GM19351 (cell line): ENCODE measurements around the gene DDIT3.
A peak's percentile ranks its signal among the peaks of the same experiment; 100 is the strongest.
"Not testable (repeated sequence)": the region's sequence is repeated elsewhere in the genome, so short reads cannot be mapped to it uniquely, and the experiment has no call there.

Source experiments
- ATAC-seq: cut with Tn5 transposase; IDR thresholded peaks from one replicate; pipeline ENCODE4 v1.9.1; 2021; ENCODE audit warnings: mild to moderate bottlenecking, moderate library complexity; ENCODE audit not compliant: unreplicated experiment

Gene DDIT3

DNA sequence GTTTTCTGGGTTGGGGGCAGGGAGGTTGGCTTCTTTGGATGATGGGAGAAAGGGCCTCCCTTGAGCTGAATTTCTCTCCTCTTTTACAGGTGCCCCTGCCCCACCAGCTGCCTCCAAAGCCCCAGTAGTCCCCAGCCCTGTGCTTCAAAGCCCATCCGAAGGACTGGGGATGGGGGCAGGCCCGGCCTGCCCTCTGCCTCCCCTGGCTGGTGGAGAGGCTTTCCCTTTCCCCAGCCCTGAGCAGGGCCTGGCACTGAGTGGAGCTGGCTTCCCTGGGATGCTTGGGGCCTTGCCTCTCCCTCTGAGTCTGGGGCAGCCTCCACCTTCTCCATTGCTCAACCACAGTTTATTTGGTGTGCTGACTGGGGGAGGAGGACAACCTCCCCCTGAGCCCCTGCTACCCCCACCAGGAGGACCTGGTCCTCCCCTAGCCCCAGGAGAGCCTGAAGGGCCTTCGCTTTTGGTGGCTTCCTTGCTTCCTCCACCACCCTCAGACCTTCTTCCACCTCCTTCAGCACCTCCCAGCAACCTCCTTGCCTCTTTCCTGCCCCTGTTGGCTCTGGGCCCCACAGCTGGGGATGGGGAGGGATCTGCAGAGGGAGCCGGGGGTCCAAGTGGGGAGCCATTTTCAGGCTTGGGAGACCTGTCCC is 6.3 kb upstream of the DDIT3 start:
- ATAC-seq: no peak

DNA sequence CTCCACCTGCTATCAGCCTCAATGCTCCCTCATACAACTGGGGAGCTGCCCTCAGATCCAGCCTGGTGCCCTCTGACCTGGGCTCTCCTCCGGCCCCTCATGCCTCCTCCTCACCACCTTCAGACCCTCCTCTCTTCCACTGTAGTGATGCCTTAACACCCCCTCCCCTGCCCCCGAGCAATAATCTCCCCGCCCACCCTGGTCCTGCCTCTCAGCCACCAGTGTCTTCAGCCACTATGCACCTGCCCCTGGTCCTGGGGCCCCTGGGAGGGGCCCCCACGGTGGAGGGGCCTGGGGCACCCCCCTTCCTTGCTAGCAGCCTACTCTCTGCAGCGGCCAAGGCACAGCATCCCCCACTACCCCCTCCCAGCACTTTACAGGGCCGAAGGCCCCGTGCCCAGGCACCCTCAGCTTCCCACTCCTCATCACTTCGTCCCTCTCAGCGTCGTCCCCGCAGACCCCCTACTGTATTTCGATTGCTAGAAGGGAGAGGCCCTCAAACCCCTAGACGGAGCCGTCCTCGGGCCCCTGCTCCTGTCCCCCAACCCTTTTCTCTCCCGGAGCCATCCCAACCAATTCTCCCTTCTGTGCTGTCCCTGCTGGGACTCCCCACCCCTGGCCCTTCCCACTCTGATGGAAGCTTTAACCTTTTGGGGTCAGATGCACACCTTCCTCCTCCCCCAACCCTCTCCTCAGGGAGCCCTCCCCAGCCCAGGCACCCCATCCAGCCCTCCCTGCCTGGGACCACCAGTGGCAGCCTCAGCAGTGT is 5.5 kb upstream of the DDIT3 start:
- ATAC-seq: no peak

DNA sequence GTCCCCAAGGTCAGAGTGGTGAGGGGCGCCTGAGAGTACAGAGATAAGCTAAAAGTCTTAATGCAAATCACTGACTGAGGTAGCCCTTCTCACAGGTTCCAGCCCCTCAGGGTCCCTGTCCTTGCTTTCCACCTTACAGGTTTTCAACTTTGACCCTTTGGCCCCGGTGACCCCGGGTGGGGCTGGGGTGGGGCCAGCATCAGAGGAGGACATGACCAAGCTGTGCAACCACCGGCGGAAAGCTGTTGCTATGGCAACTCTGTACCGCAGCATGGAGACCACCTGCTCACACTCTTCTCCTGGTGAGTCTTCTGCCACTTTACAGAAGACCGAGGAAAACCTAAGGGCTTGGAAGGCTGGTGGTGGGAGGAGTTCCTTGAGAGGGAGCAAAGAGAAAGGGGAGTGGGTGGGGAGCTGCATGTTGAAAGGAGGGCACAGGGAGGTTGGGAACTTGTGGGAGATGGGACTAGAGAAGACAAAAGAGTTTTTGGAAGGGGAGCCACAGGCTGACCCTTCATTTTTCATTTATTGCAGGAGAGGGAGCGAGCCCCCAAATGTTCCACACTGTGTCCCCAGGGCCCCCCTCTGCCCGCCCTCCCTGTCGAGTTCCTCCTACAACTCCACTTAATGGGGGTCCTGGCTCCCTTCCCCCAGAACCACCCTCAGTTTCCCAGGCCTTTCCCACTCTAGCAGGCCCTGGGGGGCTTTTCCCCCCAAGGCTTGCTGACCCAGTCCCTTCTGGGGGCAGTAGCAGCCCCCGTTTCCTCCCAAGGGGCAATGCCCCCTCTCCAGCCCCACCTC is 4.7 kb upstream of the DDIT3 start:
- ATAC-seq: no peak

DNA sequence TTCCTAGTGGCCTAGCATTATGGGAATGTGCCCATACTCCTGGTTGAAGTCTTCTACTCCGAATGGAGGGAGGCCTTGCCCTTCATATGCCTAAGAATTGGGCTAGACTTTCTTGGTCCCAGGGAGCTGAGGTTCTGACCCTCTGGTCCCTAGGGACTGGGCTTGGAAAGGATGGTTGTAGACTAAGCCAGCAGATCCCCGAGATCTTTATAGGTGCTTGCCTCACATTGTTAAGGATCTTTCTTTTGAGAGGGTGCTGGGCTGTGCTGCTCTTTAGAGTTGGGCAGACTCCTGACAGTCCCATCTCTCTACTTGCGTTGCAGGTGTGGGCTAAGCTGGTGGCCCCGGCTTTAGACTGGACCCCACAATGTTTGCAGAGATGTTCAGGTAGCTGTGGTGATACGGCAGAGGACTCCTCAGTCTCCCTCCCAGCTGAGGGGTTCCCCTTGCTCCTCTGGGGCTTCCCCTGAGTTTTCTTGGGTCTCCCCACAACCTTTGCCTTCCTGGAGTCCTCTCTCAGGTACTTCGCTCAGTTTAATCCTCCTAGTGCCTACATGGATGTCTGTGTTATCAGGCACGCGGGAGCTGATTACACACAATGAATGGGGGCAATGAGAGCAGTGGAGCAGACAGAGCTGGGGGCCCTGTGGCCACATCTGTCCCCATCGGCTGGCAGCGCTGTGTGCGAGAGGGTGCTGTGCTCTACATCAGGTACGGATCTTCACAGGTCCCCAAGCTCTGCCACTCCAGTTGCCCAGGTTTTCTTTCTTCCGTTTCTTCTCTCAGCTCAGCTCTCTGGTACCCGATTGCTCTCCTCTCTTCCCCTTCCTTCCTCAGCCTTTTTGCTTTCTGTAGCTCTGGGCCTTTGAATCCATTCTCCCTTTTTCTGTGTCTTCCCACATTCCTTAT is 3.6 kb upstream of the DDIT3 start:
- ATAC-seq: no peak

DNA sequence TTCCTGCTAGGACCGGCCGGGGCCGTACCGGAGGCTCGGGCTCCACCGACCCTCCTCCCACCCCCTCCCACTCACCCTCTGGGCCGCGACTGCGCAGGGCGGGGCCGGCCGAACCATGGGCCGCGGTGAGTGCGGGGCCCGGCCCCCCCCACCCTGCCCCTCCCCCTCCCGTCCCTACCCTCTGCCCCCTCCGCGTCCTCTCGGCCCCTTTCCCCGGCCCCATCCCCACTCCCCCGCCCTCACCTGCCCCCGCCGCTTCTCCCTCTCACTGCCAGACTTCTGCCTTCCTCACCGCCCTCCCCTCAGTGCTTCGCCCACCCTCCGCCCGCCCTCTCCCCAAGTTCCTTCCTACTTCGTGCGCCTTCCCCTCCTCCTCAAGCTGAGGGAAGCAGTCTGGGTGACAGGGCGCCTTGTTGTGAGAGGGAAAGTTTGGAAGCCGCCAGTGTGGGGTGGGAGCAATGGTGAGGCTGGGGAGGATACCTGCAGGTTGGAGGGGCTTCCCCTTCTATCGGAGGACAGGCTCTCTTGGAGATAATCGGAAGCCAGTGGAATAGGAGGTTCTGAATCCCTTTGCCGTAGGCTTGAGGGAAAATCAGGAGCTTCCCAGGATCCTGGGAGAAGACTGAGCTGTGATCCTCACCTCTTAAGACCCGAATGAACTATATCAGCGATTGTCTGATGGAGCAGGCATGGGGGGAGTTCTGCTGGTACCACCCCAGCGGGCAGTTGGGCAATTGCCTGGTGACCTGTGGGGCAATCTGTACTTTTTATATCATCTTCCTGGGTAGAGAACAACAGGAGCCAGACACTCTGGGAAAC is 2.8 kb upstream of the DDIT3 start:
- ATAC-seq: no peak

DNA sequence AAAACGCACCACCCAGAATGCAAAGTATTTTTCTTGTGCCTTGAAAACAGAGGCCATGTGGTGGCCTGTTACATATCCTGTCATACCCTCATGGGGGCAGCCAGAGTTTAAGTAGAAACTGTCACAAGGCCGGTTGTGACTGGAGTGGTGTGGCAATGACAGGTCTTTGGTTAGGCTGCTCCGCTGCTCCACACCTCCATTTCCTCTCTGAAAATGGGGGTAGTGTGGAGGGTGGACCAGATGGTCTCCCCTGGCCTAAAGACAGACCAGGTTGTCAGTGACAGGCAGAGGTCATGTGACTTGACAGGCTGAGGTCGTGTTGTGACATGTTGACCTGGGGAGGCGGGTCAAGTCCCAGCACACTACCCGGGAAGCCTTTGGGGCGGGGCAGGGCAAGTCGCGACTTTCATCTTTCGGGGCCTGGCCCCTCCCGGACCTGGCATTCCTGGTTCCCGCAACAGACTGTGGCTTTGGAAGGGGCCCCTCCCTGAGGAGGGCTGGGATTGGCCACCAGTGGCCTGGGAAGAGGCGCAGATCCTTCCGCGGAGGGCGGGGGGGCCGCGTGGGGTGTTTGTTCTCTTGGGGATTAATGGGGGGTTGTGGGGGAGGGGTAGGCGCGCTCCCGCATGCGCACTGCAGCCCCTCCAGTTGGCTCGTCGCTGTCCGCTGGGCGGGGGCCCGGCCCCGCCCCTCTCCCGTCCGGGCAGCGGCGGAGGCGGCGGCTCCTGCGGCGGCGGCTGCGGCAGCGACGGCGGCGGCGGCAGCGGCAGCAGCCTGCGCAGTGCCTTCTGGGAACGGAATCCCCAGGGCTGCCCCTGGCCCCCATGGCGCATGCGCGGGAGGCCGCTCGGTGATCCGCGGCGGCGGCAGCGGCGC is 1.9 kb upstream of the DDIT3 start, which contains the start of gene MBD6:
Gene MBD6, plus strand, starts transcription at position 814 of the 876 bp plus-strand sequence. CDS start 1,480 bp downstream, outside the sequence.
- peak; percentile 34 for ATAC-seq

DNA sequence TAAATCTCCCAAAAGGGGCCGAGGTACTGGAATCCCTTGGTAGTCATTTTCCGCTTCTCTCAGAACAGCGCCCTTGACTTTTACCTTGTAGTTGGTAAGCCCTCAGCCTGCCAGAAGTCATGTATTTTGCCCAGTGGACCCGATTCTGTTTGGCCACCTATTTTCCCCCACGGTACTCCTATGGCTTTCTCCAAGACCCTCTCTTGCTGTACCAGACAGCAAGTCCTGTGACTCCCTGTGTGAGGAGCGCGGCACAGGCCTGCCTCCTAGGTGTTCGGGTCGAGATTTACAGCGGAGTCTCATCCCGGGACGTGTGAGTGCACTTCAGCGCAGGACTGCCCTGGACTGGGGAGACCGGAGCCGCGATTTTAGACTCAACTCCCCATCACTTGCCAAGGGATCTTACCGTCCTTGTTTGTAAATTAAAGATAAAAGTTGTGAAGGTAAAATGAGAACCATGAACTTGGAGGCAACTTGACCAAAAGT is 1.3 kb upstream of the DDIT3 start:
- no peak for ATAC-seq

DNA sequence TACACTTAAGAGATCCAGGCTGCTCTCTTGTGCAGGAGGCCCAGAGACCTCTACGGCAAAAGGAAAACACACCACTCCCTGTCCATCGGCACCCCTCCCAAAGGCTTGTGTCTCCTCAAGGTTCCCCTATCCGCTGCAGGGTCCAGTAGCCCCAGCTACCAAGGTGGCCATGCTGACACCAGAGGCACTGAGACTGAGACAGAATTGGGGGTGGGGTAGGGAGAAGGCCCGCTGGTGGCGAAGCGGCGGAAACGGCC is 590 bp downstream of the DDIT3 start:
- ATAC-seq: peak; percentile 10

DNA sequence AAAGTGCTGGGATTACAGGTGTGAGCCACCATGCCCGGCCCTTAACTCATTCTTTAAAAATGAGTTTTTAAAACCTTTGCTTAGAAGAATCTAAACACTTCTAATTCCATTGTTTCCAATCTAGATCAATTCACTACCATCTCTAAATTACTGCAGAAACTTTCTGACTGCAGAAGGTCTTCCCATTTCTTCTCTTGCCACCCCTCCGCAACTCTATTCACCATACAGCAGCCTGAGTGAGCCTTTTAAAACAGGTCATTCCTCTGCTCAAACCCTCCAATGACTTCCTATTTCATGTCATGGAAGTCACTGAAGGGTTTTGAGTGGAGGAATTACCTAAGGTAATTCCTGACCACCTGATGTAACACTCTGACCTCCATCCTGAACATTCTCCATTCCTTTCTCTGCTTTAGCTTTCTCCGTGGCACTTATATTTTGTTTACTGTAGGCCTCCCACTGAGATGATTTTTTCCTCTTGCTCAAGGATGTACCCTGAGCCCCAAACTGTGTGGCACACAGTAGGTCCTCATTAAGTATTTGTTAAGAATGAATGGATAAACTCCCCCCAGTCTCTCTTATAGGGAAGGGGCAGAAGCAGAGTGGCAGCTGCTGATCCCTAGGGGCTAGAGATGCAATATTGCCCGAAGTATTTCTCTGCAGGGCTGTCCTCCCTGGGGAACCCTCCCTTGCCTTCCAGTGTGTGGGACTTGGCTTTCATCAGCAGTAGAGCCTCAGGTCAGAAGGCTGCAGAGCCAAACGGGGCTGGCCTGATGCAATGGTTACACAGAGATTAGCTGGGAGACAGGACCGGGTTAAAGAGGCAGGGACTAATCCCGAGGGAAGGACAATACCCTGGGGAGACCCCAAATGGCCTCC is 1.2 kb downstream of the DDIT3 start:
- no peak for ATAC-seq

DNA sequence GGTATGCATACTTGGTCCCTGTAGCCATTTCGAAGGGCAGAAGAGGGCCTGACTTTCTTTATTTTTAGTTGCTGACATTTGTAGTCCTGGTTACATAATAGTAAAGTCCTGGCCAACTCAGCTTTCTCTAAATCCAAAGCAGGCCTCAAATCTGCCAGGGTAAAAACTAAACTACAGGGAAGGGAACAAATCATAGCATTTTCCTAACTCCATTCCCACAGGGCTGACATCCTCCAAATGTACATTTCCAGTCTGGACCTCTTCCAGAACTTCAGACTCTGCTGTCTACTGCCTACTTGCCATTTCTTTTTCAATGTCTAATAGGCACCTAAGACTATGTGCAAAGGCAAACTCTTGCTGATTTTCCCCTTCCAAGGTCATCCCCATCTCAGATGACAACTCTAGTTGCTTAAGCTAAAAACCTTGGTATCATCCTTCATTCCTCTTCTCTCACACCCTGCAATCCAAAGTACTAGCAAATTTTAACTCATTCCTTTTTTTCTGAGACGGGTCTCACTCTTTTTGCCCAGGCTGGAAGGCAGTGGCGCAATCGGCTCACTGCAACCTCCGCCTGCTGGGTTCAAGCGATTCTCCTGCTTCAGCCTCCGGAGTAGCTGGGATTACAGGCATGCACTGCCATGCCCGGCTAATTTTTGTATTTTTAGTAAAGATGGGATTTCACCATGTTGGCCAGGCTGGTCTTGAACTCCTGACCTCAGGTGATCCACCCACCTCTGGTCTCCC is 2.0 kb downstream of the DDIT3 start:
- no peak for ATAC-seq

DNA sequence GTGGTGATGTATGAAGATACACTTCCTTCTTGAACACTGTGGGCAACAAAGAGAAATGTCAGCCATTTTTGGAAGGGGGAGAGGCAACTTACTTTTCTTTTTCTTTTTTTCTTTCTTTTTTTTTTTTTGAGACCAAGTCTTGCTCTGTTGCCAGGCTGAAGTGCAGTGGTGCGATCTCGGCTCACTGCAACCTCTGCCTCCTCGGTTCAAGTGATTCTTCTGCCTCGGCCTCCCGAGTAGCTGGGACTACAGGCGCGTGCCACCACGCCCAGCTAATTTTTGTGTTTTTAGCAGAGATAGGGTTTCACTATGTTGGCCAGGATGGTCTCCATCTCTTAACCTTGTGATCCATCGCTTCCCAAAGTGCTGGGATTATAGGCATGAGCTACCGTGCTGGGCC is 2.6 kb downstream of the DDIT3 start:
- not testable (repeated sequence) for ATAC-seq

DNA sequence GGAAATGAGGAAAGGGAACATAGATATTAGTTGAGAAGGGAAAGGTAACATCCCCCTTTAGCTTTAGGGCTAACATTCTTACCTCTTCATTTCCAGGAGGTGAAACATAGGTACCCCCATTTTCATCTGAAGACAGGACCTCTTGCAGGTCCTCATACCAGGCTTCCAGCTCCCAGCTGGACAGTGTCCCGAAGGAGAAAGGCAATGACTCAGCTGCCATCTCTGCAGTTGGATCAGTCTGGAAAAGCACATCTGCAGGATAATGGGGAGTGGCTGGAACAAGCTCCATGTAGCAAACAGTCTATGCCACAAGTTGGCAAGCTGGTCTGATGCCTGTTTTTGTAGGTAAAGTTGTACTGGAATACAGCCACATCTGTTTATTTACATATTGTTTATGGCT is 3.1 kb downstream of the DDIT3 start:
- ATAC-seq: no peak

DNA sequence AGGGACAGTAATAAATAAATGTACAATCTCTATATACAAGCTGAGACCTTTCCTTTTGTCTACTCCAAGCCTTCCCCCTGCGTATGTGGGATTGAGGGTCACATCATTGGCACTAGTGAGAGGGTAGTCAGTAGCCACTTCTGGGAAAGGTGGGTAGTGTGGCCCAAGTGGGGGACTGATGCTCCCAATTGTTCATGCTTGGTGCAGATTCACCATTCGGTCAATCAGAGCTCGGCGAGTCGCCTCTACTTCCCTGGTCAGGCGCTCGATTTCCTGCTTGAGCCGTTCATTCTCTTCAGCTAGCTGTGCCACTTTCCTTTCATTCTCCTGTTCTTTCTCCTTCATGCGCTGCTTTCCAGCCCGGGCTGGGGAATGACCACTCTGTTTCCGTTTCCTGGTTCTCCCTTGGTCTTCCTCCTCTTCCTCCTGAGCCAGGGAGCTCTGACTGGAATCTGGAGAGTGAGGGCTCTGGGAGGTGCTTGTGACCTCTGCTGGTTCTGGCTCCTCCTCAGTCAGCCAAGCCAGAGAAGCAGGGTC is 3.6 kb downstream of the DDIT3 start:
- ATAC-seq: no peak

DNA sequence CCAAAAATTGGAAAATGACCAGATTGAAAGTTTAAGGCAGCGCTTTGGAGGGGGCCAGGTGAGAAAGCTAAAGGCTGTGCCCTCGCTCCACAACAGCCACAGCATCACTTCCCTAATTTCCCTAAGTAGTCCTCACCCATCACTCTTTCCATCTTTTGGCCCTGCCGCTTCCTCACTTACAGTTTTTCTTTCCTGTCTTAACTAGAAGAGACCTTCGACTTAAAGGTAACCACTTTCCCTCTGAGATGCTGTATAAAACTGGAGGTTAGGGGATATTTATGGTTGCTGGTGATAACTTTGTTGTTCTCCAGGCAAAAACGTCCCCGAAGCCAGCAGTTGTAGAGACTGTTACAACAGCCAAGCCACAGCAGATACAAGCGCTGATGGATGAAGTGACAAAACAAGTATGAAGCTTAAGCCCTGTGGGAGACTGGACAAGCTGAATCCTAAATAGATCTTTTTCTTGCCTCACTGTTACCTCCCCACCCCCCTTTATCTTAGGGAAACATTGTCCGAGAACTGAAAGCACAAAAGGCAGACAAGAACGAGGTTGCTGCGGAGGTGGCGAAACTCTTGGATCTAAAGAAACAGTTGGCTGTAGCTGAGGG is 4.3 kb downstream of the DDIT3 start:
- ATAC-seq: no peak

DNA sequence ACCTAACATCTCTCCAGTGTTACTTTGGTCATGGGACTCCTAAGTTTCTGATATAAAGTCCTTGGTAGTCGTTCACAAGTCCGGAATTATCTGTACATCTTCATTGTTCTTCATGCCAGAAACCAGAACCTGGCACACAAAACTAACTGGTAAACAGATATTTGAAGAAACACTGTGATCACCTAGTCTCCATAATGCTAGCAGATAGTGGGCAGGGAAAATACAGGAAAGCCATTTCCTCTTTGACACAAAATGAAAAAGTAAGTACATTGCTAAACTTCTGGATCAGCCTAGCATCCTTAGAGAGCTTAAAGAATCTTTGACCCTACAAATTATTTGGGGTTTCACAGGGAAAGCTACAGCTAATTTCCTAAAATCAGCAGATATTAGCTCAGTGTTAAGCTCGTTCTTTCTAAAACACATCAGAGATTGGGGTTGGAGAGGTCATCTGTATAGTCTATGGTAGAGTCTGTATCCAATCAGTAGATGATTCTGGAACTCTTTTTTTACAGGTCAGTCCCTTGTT is 4.8 kb downstream of the DDIT3 start:
- ATAC-seq: no peak

DNA sequence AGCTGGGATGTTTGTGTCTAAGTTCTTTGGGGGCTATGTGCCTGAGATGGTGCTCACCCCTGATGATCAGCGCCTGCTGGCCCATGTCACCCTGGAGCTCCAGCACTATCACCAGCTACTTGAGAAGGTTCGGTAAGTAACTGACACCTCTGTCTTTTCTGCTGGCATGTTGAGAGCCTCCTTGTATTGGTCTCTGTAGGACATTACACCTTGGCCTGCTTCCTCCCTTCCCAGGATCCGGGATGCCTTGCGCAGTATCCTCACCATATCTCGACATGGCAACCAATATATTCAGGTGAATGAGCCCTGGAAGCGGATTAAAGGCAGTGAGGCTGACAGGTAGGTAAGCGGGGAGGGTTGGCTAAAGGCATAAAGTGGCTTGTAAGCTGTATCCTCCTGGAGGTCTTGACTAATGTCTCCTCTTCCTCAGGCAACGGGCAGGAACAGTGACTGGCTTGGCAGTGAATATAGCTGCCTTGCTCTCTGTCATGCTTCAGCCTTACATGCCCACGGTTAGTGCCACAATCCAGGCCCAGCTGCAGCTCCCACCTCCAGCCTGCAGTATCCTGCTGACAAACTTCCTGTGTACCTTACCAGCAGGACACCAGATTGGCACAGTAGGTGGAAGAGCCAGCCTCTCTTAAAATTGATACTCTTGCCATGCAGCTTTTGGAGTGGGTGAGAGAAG is 5.5 kb downstream of the DDIT3 start:
- ATAC-seq: no peak
